Suprapubic skin (tissue), 4 donors: ENCODE results near the gene RALGAPA2.

ENCODE experiments used
- EP300 ChIP-seq: sonication (generic); formaldehyde crosslinking; IDR thresholded peaks from one replicate; pipeline ENCODE4 v1.6.1; 2017; ENCODE audit warnings: antibody characterized with exemption
- POLR2A ChIP-seq, 2 donors: fragments of 450-650 bp; IDR thresholded peaks; one replicate each; pipeline ENCODE4 v1.6.1; 2017; ENCODE audit warnings: antibody characterized with exemption in 2 of 2, mild to moderate bottlenecking in 2 of 2, moderate library complexity in 2 of 2
- POLR2AphosphoS5 ChIP-seq, 3 donors: sonication (generic); formaldehyde crosslinking; IDR thresholded peaks; one replicate each; pipeline ENCODE4 v1.6.1; 2017; ENCODE audit warnings: antibody characterized with exemption in 3 of 3
- TF ChIP-seq, protein P1 (sequence below), 2 donors: fragments of 200-600 bp in 1 of 2; fragments of 450-650 bp in 1 of 2; sonication (generic) in 1 of 2; IDR thresholded peaks; one replicate each; pipeline ENCODE4 v1.5.1; 2016 to 2019; ENCODE audit warnings: antibody characterized with exemption in 2 of 2, mild to moderate bottlenecking in 1 of 2, moderate library complexity in 1 of 2

DNA sequence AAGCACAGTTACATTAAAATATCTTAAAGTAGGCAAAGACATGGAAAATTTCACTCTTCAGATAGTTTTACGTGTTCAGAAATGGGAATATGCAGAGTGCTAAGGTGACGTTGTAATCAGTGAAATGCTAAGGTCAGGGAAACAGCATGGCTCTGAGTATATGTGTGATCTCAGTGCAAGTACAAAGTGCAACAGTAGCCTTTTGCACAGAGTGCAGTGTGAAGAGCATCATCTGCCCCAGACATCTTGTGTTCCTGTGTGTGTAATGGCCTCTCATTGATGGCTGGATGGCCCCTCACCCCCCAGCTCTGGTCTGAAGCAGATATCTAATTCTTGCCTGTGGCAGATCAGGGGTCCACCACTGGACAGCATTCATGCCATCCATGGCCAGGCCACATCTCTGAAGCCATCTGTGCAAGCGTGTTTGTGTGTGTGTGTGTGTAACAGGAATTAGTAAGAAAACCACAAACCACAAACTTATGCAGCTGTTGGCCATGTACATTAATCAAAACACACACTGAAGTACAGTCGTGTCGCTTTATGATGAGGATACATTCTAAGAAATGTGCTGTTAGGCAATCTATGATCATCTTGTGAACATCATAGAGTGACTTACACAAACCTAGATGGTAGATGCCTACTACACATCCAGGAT lies 165.1 kb downstream of the RALGAPA2 start:
- TF ChIP-seq, protein P1, sequence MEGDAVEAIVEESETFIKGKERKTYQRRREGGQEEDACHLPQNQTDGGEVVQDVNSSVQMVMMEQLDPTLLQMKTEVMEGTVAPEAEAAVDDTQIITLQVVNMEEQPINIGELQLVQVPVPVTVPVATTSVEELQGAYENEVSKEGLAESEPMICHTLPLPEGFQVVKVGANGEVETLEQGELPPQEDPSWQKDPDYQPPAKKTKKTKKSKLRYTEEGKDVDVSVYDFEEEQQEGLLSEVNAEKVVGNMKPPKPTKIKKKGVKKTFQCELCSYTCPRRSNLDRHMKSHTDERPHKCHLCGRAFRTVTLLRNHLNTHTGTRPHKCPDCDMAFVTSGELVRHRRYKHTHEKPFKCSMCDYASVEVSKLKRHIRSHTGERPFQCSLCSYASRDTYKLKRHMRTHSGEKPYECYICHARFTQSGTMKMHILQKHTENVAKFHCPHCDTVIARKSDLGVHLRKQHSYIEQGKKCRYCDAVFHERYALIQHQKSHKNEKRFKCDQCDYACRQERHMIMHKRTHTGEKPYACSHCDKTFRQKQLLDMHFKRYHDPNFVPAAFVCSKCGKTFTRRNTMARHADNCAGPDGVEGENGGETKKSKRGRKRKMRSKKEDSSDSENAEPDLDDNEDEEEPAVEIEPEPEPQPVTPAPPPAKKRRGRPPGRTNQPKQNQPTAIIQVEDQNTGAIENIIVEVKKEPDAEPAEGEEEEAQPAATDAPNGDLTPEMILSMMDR (IDR thresholded peaks at IDR 0.05) = no peak
- TF ChIP-seq POLR2A (IDR thresholded peaks at IDR 0.05) (no peak), POLR2AphosphoS5 (IDR thresholded peaks at IDR 0.05) (no peak), EP300 (no peak)
